HG03575 (cell line): ENCODE data around the gene FAM222A.

Experiments used
- ATAC-seq: cut with Tn5 transposase; IDR thresholded peaks from one replicate; pipeline ENCODE4 v1.9.1; 2021; ENCODE audit not compliant: unreplicated experiment, insufficient number of reproducible peaks, low FRiP score; ENCODE audit errors: extremely low read depth

The FAM222A gene

GRCh38 chr12:109782326-109782703 lies 68.7 kb downstream of the FAM222A start:
- no peak for ATAC-seq

GRCh38 chr12:109783135-109783964 lies 69.7 kb downstream of the FAM222A start:
- ATAC-seq, result no peak

- ATAC-seq, result no peak
These were observed 70.3 kb downstream of the FAM222A start for GRCh38 chr12:109783965-109784244.

GRCh38 chr12:109785854-109786253 lies 72.2 kb downstream of the FAM222A start:
- ATAC-seq, result no peak

GRCh38 chr12:109786799-109787198 lies 73.2 kb downstream of the FAM222A start:
- ATAC-seq, result no peak

- ATAC-seq, result no peak
These were observed 76.0 kb downstream of the FAM222A start for GRCh38 chr12:109789526-109790048.

- no peak for ATAC-seq
These were observed 79.4 kb downstream of the FAM222A start for GRCh38 chr12:109792992-109793391.

- no peak for ATAC-seq
These were observed 79.8 kb downstream of the FAM222A start for GRCh38 chr12:109793411-109793810.

- no peak for ATAC-seq
These were observed 80.3 kb downstream of the FAM222A start for GRCh38 chr12:109793826-109794501.

GRCh38 chr12:109795023-109795422 lies 81.4 kb downstream of the FAM222A start:
- no peak for ATAC-seq

- no peak for ATAC-seq
These were observed 82.4 kb downstream of the FAM222A start for GRCh38 chr12:109796057-109796456.

GRCh38 chr12:109797905-109798669 lies 84.5 kb downstream of the FAM222A start:
- no peak for ATAC-seq

- ATAC-seq, result no peak
These were observed 85.1 kb downstream of the FAM222A start for GRCh38 chr12:109798691-109799090.

GRCh38 chr12:109800536-109800935 lies 86.9 kb downstream of the FAM222A start:
- no peak for ATAC-seq

- ATAC-seq, result no peak
These were observed 89.2 kb downstream of the FAM222A start for GRCh38 chr12:109802828-109803227.

GRCh38 chr12:109803678-109804077 lies 90.1 kb downstream of the FAM222A start:
- ATAC-seq, result no peak

GRCh38 chr12:109804820-109805761 lies 91.5 kb downstream of the FAM222A start:
- ATAC-seq, result no peak

GRCh38 chr12:109807954-109808643 lies 94.5 kb downstream of the FAM222A start:
- no peak for ATAC-seq
